Measurements from ENCODE around the gene NUP62.

NUP62 gene

DNA sequence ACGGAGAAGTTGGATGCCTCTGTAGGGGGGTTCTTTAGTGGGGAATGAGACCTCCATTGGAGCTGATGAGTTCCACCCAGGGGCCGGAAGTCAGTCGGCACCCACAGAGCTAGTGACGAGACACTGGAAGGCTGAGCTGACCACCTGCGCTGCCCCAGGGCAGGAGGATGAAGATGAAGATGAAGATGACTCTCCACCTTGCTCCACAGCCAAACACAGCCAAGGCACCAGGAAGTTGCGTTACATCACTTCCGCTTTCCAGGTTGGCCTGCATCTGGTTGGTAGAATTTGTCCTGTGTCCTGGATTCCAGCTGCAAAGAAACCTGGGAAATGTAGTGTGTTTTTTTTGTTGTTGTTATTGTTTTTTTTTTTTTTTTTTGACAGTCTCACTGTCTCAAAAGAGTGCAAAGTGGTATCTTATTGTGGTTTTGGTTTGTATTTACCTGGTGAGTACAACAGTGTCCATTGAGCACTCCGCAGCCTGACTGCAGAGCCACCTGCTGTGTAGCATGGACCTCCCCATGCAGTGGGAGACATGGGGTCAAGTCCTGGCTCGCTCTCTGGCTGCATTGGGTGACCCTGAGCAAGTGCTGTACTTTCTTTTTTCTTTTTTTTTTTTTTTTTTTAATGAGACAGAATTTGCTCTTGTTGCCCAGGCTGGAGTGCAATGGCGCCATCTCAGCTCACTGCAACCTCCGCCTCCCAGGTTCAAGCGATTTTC lies 49.9 kb downstream of the NUP62 start:
- peak; percentile 65 for DNase-seq

DNA sequence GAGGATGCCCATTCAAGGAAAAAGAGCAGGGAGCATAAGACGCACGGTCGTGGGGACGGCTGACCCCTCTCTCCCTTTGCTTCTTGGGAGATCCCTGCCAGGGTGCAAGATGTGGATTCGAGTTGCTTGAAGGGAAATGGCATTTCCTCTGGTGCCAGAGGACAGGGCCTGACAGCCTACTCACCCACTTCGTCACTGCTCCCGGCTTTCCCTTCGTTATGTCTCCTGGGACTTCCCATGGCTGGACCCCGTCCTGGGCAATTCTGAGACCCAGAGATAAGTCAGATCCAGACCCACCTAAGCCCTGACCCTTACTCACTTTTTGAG lies 50.6 kb downstream of the NUP62 start:
- no peak for DNase-seq

DNA sequence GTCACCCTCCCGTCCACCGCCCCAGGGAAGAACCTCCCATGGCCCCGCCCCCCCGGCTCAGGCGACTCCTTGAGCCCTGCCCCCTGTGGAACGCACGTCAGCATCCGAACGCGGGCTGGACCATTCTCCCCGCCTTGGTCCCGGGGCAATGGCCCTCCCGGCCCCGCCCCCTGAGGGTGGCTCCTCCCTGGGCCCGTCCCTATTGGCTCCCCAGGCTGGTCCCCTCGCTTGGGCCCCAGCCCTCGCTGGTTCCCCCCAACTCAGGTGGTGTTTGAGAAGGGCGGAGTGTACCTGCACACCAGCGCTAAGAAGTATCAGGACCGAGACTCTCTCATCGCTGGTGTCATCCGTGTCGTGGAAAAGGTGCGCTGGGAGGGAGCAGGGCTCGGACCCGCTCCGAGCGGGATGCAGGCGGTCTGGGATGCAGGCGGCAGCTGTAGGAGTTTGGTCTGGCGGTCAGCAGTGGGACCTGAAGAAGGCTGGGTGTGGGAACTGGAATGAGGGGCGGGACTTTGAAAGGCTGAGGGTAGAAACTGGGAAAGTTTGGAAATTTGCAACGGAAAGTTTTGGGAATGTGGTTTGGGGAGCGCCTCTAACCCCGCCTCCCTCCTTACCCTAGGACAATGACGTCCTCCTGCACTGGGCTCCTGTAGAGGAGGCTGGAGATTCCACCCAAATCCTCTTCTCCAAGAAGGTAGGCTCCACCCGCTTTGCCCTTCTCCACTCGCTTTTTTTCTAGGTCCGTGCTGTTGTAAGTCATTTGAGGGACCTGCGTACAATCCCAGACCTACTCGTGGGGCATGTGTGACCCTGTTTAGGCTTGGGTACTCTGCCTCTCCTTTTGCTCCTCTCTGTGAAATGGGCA lies 51.2 kb downstream of the NUP62 start:
- peak; percentile 99 for DNase-seq

DNA sequence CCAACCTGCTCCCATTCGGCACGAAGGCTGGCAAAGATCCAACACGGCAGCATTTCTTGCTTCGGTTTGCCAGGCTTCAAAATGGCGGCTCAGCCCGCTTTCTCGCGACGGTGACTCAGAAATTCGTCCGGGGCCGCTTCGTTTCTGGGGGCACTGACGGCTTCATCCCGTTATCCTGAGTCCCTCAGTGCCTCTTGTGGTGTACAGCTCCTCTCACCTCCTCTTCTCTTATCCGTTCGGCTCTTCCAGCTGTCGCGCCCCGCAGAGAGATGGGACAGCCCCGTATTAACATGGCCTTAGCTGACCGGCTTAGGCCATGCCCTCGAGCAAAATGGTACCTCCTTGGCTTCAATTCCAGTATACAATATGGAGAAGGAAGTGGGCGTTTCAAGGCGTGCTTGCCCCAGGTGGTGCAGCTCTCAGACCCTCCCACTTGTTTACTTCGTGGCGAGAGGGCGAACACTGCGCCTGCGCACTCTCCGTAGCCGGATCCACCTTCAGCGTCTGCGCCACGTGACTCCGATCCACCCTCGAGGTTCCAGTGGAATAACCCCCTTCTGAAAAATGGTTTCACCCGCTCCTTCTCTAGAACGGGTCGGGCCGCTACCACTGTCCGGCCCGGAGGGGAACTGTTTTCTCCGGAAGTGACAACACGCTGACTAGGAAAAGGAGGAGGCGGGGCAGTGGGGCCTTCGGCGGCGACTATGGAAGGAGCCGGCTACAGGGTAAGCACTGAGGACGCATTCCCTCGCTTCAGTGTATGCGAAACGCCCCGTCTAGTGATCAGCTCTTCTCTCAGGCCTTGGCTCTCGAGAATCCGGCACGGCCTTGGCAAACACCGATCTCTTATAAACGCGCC lies 52.1 kb downstream of the NUP62 start, which contains the start of the genes AKT1S1 and TBC1D17:
AKT1S1 (minus strand) TSS at position 336 of the 859 bp plus-strand sequence. CDS start 4,060 bp downstream, outside the sequence.
TBC1D17 (plus strand) TSS at position 683 of the 859 bp plus-strand sequence; CDS start at position 705, 22 bp downstream.
- DNase-seq = peak; percentile 100

DNA sequence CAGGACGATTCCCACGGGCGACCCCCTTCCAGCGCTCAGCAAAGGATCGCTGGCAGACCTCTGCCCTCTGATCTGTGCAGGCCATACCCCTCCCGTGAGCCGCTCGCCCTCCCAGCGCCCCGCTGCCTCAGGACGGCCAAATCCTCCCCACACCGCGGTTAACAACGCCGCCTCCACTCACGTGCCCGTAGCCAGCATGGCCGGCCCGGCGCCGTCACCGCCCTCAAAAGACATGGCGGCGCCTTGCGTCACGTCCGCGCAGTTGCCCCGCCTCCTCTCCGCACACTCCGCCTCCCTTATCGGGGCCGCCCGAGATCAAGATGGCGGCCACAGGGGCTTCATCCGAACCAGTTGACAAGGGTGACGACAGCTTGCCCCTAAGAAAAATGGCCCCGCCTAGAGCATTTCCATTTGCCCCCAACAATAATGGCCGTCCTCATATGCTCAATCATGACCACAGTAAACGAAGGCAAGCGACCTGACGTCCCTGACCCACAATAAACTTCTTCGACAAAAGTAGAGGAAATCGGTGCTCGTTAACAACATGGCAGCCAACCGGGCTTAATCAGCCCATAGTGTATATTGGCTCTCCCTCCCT lies 52.8 kb downstream of the NUP62 start:
- DNase-seq = peak; percentile 99

DNA sequence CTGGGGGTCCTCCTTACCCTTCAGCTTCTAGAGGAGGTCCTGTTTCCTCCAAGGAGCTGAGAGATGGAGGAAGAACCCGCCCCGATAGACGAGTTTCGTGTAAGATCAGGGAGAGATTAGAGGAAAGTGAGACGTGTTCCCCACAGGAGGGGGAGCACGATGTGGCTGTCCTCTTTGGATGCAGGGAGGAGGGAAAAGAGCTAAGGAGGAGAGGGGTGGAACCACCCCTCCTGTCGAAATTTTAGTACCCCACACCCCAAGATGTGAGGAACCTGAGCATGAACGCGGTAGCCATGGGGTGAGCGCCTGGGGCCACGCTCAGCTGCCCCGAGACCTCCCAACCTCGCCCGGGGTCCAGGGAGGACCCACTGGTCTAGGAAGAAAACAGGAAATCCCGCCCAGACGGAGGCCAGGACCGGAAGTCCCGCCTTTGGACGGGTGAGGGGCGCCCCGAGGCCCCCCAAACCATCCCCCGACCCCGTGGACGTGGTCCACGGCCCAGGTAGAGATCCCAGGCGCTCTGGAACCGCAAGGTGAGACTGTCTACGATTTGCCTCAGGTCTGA lies 53.4 kb downstream of the NUP62 start:
- peak; percentile 80 for DNase-seq

DNA sequence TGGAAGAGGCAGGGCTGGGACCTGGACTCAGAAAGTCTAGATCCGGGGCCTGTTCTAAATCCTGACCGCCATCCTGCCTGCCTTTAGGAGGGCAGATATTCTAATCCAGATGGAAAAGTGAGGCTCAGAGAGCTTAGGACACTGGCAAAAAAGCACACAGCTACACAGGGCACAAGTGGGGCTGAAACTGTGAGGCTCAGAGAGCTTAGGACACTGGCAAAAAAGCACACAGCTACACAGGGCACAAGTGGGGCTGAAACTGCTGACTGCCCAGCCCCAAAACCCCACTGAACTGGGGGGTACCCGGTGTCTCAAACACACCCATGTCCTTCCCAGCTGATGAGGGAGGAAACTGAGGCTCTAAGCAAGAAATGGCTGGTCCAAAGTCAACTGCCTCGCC lies 54.1 kb downstream of the NUP62 start:
- DNase-seq = no peak

DNA sequence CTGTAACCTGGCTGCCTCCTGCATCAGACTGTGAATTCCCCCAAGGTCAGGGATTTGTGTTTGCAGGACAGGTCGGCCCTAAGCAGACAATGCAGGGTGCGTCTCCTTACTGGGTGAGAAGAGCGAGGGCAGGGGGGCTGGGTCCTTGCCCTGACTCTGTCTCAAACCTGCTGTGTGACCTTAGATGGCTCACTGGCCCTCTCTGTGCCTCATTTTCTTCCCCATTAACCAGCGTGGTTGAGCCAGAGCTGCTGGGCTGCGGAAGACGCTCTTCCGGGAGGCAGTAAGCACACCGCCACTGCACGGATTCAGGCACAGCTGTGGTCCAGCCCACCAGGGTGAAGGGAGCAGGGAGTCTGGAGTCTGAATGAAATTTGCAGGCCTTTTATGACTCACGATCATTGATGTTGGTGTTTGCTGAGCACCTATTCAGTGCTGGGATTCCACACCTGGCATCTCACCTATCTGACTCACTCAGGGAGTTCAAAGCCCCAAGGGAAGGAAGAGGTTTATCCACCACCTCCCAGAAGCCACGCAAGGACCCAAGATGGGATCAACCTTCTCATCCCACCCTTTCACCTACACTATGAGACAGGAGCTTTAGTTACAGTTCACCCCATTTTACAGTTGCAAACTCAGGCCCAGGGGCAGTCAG lies 54.7 kb downstream of the NUP62 start:
- no peak for DNase-seq

DNA sequence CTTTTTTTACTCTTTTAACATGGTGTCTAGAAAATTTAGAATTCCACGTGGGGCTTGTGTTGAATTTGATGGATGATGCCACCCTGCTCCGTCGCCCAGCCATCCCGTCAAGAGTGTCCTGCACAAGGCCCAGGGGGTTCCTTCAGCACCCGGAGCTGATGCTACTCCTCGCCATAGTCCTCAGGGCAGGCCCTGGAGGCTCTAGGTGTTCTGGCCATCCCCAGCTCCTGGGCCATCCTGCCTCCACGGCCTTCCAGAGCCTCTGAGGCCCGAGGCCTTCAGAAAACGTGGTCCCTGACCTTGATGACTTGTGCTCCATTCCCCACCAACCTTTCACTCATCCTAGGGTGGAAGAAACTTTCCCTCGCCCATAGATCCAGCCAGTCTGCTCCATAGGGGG lies 55.5 kb downstream of the NUP62 start:
- no peak for DNase-seq

DNA sequence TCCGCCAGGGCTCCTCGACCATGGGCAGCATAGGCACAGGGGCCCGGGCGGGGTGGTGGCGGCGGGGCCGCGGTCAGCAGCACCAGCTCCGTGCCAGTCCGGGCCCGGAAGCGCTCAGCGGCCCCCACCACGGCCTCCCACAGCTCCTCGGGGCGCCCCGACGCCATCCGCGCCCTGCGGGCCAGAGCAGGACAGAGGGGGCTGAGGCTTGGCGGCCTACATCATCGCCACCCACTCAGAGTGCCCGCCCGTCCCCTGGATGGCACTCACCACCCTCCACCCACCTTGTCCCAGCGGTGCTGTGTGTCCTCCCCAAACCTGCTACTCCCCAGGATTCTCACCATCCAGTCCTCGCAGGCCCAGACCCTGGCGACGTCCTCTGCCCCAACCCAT lies 56.2 kb downstream of the NUP62 start:
- DNase-seq = no peak

DNA sequence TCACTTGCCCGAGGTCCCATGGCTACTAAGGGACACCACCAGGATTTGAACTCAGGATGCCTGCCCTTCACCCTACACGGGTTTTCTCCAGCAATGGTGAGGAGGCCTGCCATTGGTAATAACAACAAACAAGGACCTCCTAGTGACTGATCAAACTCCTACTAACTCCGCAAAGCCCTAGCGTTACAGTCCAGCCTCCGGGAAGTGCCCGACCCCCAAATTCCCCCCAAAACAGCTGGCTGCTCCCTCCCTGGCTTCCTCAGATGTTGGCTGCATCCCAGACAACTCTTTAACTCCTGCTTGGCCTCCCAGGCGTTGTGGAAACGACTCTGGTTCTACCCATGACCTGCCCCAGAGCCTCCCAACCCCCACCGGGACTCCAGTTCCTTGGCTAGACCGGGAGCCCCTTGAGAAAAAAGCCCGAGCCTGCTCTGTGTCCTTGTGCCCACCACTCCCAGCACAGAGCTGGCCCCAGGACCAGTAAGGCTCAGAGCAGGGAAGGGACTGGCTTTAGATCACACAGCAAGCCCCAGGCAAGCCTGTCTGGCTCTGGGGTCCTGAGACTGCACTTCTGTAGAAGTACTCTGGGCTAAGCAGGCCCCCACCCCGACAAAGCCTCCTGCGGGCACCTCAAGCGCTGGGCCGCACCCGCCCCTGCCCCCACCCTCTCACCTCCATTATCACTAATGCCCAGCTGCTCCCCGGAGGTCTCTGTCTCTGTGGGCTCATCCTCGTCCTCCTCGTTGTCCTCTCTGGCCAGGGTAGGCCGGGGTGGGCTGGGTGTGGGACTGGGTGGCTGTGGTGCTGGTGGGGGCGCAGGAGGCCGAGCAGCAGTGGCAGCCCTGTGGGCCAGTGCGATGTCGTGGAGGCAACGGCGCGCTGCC lies 56.8 kb downstream of the NUP62 start:
- peak; percentile 64 for DNase-seq

DNA sequence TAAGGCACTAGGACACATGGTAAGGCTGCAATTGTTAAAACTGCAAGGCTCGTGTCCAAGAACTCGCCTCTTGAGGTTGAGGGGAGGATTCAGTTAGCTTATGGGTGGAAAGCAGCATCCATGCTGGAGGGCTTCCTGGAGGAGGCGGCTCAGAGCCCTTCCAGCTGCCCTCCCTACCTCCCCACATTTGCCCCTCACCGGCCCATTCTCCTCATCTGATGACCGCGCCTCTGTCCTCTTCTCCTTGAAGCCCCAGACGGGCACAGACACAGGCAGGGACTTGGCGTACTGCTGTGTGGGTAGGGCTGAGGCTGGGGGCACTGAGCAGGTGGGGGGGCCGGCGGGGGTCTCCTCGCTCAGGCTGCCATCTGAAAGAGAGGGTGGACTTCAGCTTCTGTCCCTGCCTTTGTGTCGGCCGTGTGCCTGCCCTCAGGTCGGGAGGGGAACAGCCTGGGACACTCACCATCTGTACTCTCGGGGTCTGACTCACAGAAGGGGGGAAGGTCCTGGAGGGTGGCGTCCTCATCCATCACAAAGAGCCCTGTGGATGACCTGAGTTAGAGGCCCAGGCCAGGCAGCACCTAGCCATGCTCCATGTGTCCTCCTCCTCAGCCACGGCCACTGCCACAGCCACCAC lies 57.8 kb downstream of the NUP62 start:
- no peak for DNase-seq

DNA sequence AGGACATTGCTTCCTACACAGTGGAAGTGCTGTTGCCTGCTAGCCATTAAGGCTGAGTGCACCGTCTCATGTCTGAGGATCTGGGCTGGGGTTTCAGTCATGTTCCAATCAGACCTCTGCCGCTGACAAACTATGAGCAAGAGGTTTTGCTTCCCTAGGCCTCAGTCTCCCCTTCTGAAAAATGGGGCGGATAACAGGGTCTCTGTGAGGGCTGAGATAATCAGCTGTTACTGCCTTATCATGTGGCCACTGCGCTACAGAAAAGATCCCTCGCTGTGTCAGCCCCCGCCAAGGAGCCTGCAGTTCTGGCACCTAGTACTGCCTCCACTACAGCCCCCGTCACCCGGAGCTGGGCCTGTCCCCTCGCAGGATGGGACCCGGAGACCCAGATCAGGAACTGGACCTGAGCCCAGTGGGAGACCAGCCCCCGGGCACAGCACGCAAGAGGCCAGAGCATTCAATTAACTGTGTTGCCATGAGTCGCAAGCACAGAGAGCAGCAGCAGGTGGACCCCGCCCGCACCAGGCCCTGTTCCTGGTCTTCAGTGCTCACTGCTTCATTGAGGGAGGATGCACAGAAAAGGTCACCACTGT lies 58.9 kb downstream of the NUP62 start:
- DNase-seq = peak; percentile 70

DNA sequence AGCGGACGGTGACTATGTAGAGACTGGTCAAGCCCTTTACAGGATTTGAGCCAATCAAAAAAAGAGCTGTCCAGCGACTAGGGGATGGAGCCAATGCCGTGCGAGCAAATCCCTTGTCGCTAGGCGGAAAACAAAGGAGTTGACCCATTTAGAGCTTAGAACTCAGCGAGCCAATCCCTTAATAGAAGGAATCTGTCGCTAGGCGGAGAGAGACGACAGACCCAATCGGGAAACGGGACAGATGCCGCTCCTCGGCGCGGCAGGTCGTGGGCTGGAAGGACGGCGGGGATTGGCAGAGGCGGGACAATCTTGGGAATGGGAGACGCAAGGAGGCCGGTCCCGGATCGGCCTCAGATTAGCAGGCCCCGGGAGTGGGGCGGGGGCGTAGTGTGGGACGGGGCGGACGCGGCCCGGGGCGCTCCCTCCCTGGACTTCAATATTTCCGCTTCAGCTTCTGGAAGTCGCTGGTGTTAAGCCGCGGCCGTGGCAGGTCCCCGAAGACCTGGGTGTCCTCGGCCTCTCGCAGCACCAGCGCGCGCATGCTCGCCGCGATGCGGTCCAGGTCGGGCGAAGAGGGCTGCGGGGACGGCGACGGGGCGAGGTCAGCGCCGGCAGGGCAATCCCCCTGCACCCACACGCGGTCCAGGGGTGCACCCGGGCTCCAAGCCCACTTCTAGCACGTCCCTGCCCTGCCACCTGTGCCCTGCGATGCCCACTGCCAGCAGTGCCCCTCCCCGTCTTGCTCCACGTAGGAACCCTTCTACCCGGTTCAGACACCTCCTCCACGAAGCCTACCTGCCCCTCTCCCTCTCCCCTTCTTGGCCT lies 59.6 kb downstream of the NUP62 start:
- DNase-seq = peak; percentile 100

DNA sequence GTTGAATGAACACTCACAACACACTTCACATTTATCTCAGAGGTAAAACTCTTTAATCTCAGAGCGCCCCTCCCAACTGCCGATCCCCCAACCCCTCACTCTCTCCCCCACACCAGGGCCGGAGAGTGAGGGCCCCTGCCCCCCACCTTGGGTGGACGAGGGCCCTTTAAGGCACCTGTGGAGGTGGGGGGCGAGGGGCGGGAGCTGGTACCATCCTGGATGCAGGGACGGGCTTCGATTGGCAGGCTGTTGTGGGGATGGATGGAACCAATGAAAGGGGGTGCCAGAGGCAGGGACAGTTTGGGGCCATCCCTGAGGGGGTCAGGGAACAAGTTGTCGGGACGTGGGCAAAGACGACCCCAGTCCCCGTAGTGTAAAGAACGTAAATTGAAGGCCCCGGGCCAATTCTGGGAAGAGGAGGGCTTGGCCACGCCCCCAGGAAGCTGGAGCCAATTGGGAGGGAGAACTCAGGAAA lies 60.3 kb downstream of the NUP62 start:
- no peak for DNase-seq

DNA sequence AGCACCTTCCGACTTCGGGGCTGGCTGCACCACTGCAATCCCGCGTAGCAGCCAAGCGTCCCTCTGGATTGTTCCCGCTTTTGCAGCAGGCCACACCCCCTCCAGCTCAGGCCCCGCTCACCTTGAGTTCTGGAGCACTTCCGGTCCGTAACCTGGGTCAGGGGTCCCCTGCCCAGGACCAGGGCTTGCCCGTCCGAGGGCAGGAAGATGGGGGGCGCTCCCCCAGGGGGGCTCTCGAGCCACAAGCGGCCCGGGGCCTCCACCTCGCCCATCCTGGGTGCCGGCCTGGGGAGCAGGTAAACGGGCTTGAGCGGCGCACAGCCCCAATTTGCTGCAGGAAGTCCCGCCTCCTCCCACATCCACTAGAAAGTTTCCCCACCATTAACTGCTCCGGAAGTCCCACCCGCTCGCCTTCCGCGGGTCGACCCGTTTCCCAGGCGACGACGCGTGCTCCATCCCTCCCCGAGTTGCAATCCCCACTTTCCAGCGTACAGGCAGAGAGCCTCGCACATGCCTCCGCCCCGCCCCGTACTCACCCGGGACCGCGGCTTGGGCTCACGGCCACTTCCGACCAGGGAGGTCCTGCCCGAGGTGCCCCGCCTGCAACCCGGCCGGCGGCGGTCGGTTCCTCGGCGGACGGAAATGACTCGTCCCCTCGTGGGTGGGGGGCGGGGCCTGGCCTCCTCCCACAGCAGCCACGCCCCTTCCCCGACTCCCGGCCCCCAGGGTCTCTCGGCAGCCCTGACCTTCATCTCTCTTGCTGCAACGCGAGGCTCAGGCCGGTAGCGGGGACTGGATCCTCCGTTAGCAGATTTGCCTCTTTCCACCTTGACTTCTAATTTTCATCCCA lies 62.1 kb downstream of the NUP62 start, which contains the start of gene PNKP:
PNKP (minus strand) TSS at position 644 of the 850 bp plus-strand sequence; CDS start at position 272, 372 bp downstream.
- peak; percentile 96 for DNase-seq

DNA sequence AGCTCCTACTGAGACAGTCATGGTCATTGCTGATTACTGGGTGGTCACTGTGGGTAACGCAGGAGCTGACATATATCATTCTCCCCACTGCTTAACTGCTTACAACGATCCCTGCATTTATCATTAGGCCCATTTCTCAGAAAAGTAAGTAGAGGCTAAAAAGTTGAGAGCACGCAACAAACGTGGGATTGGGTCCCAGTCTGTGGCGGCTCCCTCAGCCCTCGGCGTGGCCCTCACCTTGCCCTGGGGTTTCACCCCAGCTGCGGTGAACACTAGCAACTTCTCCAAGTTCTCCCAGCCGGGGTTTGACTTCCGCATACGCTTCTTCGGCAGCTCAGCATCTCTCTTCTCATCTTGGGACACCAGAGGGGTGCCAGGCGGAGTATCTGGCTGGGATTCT lies 64.4 kb downstream of the NUP62 start:
- no peak for DNase-seq

DNA sequence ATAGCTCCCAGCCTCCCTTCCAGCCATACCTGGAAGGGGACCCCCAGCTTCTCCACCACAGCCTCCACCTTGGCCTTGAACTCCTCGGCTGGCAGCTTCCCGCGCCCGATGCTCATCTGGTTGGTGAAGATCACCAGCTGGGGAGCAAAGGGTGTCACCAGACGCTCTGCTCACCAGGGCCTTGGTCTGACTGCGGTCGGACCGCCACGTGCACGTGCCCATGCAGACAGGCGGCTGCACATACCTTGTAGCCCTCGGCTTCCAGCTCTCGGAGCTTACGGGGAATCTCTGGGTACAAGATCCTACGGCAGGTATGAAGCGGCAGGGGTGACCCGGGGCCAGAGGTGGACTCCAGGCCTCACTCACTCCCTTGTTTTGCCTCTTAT lies 65.4 kb downstream of the NUP62 start:
- DNase-seq = no peak

Data from hematopoietic multipotent progenitor cell treated with erythropoietin and hydrocortisone succinate and interleukin-3 and kit ligand, for 6 days (in vitro differentiated cells).